ENCODE data around the gene ACVR1. TPM values are rescaled to one million over a fixed set of nuclear protein-coding genes. Genes with fewer than 3 reads are reported as not detected.

ACVR1 gene
- total and polyA plus RNA-seq, 9 of the 15 experiments (the other 6 are each of a cell fraction or from before 2014, with no cell fraction given), result 3.8 to 14.3 (median 6.9) TPM

- ATAC-seq (no peak), DNase-seq (ENCODE audit: extremely low read depth in 1 of 4, low spot score in 3 of 4) (no peak), FAIRE-seq (no peak)
- no peaks in the 10 kb centered on the region for H4K20me1 ChIP-seq (replicated peaks; ENCODE audit: control insufficient read depth, insufficient read depth, low read length)
- H3K4me3 ChIP-seq, result no peak overlapping the region
- H2AFZ ChIP-seq (ENCODE audit: low read depth, low read length), result no peak overlapping the region
- no peaks in the 10 kb centered on the region for H3K9me1 ChIP-seq (ENCODE audit: control insufficient read depth, insufficient read depth, low read length)
- intact Hi-C loops (cut with micrococcal nuclease) (no loop called here), in situ Hi-C loops (cut with MboI) (no loop called here)
- no peaks in the 10 kb centered on the region for H3K4me1 ChIP-seq (replicated peaks in 1 of 2; ENCODE audit: control insufficient read depth in 2 of 2, insufficient read depth in 2 of 2, low read length in 2 of 2)
- CTCF ChIA-PET (ENCODE audit: low intra/inter-chr PET ratio), result no interaction called here
- no peaks in the 10 kb centered on the region for H3K79me2 ChIP-seq (ENCODE audit: control insufficient read depth, insufficient read depth, low read length)
- H3K9ac ChIP-seq (ENCODE audit: insufficient read depth in 1 of 2, low read depth in 2 of 2, low read length in 2 of 2), result no peak overlapping the region
- BruUV-seq (replicated peaks), result no TSS peak
- no peak overlapping the region for H3K4me2 ChIP-seq (ENCODE audit: insufficient read depth, low read length)
- POLR2A ChIA-PET, result no interaction called here
- TF ChIP-seq TRIM25 (IDR thresholded peaks at IDR 0.05; ENCODE audit: borderline replicate concordance), result no peak
- H3K27me3 ChIP-seq (ENCODE audit: control insufficient read depth in 2 of 2, insufficient read depth in 2 of 2, low read length in 2 of 2), result no peaks in the 10 kb centered on the region
- peaks cover 21% of the 10 kb centered on the region for H3K36me3 ChIP-seq (ENCODE audit: control insufficient read depth, insufficient read depth, low read length)
- no peak overlapping the region for H3K27ac ChIP-seq (ENCODE audit: extremely low read depth, low read depth, low read length)
- WGBS (ENCODE audit: insufficient coverage, low coverage, missing lambda C conversion rate), result 57% methylated on average over 1 of the region's 1 CpG
- H3K9me3 ChIP-seq (replicated peaks; ENCODE audit: control insufficient read depth, insufficient read depth, low read depth, low read length), result no peaks in the 10 kb centered on the region
Observed at GRCh38 chr2:157735532-157735931, 140.6 kb downstream of the ACVR1 start.

- Histone ChIP-seq H4K20me1 (replicated peaks; ENCODE audit: control insufficient read depth, insufficient read depth, low read length) (no peaks in the 10 kb centered on the region), H3K9me3 (replicated peaks; ENCODE audit: control insufficient read depth, insufficient read depth, low read depth, low read length) (no peaks in the 10 kb centered on the region), H3K9ac (ENCODE audit: insufficient read depth in 1 of 2, low read depth in 2 of 2, low read length in 2 of 2) (no peak overlapping the region), H3K4me2 (ENCODE audit: insufficient read depth, low read length) (no peak overlapping the region), H3K4me1 (replicated peaks in 1 of 2; ENCODE audit: control insufficient read depth in 2 of 2, insufficient read depth in 2 of 2, low read length in 2 of 2) (no peaks in the 10 kb centered on the region), H3K9me1 (ENCODE audit: control insufficient read depth, insufficient read depth, low read length) (no peaks in the 10 kb centered on the region), H3K27ac (ENCODE audit: extremely low read depth, low read depth, low read length) (no peak overlapping the region), H3K36me3 (ENCODE audit: control insufficient read depth, insufficient read depth, low read length) (peaks cover 21% of the 10 kb centered on the region), H3K4me3 (no peak overlapping the region), H2AFZ (ENCODE audit: low read depth, low read length) (no peak overlapping the region), H3K79me2 (ENCODE audit: control insufficient read depth, insufficient read depth, low read length) (no peaks in the 10 kb centered on the region), H3K27me3 (ENCODE audit: control insufficient read depth in 2 of 2, insufficient read depth in 2 of 2, low read length in 2 of 2) (no peaks in the 10 kb centered on the region)
- intact Hi-C loops (cut with micrococcal nuclease) (no loop called here), in situ Hi-C loops (cut with MboI) (no loop called here)
- ChIA-PET CTCF (ENCODE audit: low intra/inter-chr PET ratio) (no interaction called here), POLR2A (interaction anchor here (1.1 kb wide), 1 partner anchor 16 kb away, joined by 4 read pairs; no protein-coding TSS in a partner anchor)
- FAIRE-seq (no peak), ATAC-seq (no peak), DNase-seq (ENCODE audit: extremely low read depth in 1 of 4, low spot score in 3 of 4) (no peak)
- no TSS peak for BruUV-seq (replicated peaks)
- WGBS (ENCODE audit: insufficient coverage, low coverage, missing lambda C conversion rate), result 26% methylated on average over 2 of the region's 2 CpGs
- no peak for TF ChIP-seq MAFG (tag; conservative IDR thresholded peaks at IDR 0.05)
- TF ChIP-seq HES1 (IDR thresholded peaks at IDR 0.05; ENCODE audit: low read depth), result no peak
- no peak for TF ChIP-seq BRF2 (IDR thresholded peaks at IDR 0.05; ENCODE audit: borderline replicate concordance, insufficient read depth, insufficient read length)
- TF ChIP-seq HNRNPL (IDR thresholded peaks at IDR 0.05; ENCODE audit: low read depth, low read length), result no peak
- TF ChIP-seq ETS1 (conservative IDR thresholded peaks at IDR 0.05; ENCODE audit: control insufficient read depth, low read depth, low read length), result no peak
- no peak for TF ChIP-seq SREBF2 (CRISPR knock-in tag; IDR thresholded peaks at IDR 0.05)
- TF ChIP-seq SRSF3 (IDR thresholded peaks at IDR 0.05; ENCODE audit: insufficient read depth, low read length), result no peak
- no peak for TF ChIP-seq RHOXF2B (CRISPR knock-in tag; conservative IDR thresholded peaks at IDR 0.05)
Observed at GRCh38 chr2:157733263-157733662, 142.9 kb downstream of the ACVR1 start.

Measured in K562 (cell line).